CD4-positive, alpha-beta T cell treated with Interleukin-12 subunit alpha and Interleukin-12 subunit beta, for 1 hour (primary cell): ENCODE measurements around the gene CISD2.
"Not testable (repeated sequence)": the region's sequence is repeated elsewhere in the genome, so short reads cannot be mapped to it uniquely, and the experiment has no call there.

Experiments used
- DNase-seq: peaks from one replicate; pipeline ENCODE4 v3.0.0-alpha.2; 2020

Gene CISD2

DNA sequence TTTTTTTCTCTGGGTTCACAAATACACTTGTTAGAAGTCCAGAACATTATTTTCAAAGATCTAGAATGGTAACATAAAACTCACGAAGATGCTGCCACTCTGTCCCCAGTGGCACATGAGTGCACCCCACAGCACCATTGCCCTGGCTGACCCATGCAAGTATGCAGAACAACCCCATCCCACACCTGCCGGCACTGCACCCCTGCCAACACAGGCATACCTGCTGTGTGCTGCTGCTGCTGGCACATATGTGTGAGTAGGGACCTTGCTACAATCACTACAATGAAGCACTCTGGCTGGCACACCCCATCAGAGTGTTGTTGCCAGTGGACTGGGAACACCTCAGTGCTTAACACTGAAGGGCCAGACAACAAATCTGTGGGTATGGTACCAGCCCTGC, 66.9 kb downstream of the CISD2 start:
- no peak for DNase-seq

DNA sequence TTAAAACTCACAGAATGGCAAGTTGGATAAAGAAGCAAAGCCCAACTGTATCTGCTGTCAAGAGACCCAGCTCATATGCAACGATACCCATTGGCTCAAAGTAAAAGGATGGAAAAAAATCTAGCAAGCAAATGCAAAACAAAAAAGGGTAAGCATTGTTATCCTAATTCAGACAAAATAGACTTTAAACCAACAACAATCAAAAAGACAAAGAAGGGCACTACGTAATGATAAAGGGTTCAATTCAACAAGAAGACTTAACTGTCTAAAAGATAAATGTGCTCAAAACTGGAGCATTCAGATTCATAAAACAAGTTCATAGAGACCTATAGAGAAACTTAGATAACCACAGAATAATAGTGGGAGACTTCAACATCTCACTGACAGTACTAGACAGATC, 69.3 kb downstream of the CISD2 start:
- DNase-seq = not testable (repeated sequence)
